GM23338 (cell line): ENCODE measurements around the gene MADCAM1. TPM values are rescaled to one million over a fixed set of nuclear protein-coding genes. Genes with fewer than 3 reads are reported as not detected.
A peak's percentile ranks its signal among the peaks of the same experiment; 100 is the strongest.

Experiments used
- ATAC-seq: fragments of 200-7000 bp; cut with Tn5 transposase; 3 replicates; pipeline ENCODE4 v1.9.1; 2020
- DNase-seq: peaks from one replicate; pipeline ENCODE4 v3.0.0-alpha.2; 2015; ENCODE audit warnings: low spot score
- H2AFZ ChIP-seq: fragments of 200-600 bp; sonication (generic); 2 replicates; pipeline ENCODE4 v1.8.0; 2016; ENCODE audit warnings: antibody characterized with exemption, mild to moderate bottlenecking, moderate library complexity
- H3F3A ChIP-seq: fragments of 200-600 bp; sonication (generic); replicated peaks from 2 replicates; pipeline ENCODE4 v1.8.0; 2017; ENCODE audit warnings: antibody characterized with exemption, mixed run types, low read depth
- H3K27ac ChIP-seq: fragments of 200-600 bp; sonication (generic); 2 replicates; pipeline ENCODE4 v1.6.1; 2016; ENCODE audit warnings: low read depth
- H3K27me3 ChIP-seq: fragments of 200-600 bp; sonication (generic); 2 replicates; pipeline ENCODE4 v1.8.0; 2016; ENCODE audit warnings: mild to moderate bottlenecking, mixed run types, moderate library complexity; ENCODE audit not compliant: insufficient read depth
- H3K36me3 ChIP-seq: fragments of 200-600 bp; sonication (generic); 2 replicates; pipeline ENCODE4 v1.8.0; 2016; ENCODE audit warnings: mild to moderate bottlenecking; ENCODE audit not compliant: insufficient read depth
- H3K4me1 ChIP-seq: fragments of 200-600 bp; sonication (generic); 2 replicates; pipeline ENCODE4 v1.8.0; 2016; ENCODE audit warnings: mild to moderate bottlenecking, moderate library complexity; ENCODE audit not compliant: insufficient read depth
- H3K4me2 ChIP-seq: fragments of 200-600 bp; sonication (generic); 2 replicates; pipeline ENCODE4 v1.7.1; 2017; ENCODE audit warnings: mixed run types
- H3K4me3 ChIP-seq: fragments of 200-600 bp; sonication (generic); 2 replicates; pipeline ENCODE4 v1.6.1; 2016; ENCODE audit warnings: mixed run types
- H3K79me2 ChIP-seq: fragments of 200-600 bp; sonication (generic); replicated peaks from 2 replicates; pipeline ENCODE4 v1.8.0; 2017; ENCODE audit warnings: mild to moderate bottlenecking; ENCODE audit not compliant: insufficient read depth
- H3K9me2 ChIP-seq: fragments of 200-600 bp; sonication (generic); 2 replicates; pipeline ENCODE4 v1.8.0; 2017; ENCODE audit not compliant: insufficient read depth
- H4K20me1 ChIP-seq: fragments of 200-600 bp; sonication (generic); replicated peaks from 2 replicates; pipeline ENCODE4 v1.8.0; 2017; ENCODE audit warnings: mild to moderate bottlenecking; ENCODE audit not compliant: insufficient read depth
- H3K27ac Mint-ChIP-seq: 2 replicates; pipeline ENCODE4 v1.8.0; 2020; ENCODE audit warnings: inconsistent platforms, mild to moderate bottlenecking, moderate library complexity, mixed read lengths
- H3K27me3 Mint-ChIP-seq: 3 replicates; pipeline ENCODE4 v1.8.0; 2022; ENCODE audit warnings: low read depth, mild to moderate bottlenecking, moderate library complexity, mixed read lengths, inconsistent platforms; ENCODE audit not compliant: insufficient read depth, poor library complexity
- H3K36me3 Mint-ChIP-seq: 3 replicates; pipeline ENCODE4 v1.8.0; 2021; ENCODE audit warnings: low read depth, mild to moderate bottlenecking, inconsistent platforms, moderate library complexity, mixed read lengths
- H3K4me1 Mint-ChIP-seq: 3 replicates; pipeline ENCODE4 v1.8.0; 2020; ENCODE audit warnings: mild to moderate bottlenecking, inconsistent platforms, mixed read lengths
- H3K4me3 Mint-ChIP-seq: 3 replicates; pipeline ENCODE4 v1.8.0; 2021; ENCODE audit warnings: moderate library complexity, mild to moderate bottlenecking, inconsistent platforms, mixed read lengths
- H3K9me3 Mint-ChIP-seq: 3 replicates; pipeline ENCODE4 v1.8.0; 2020; ENCODE audit warnings: moderate library complexity, mild to moderate bottlenecking, inconsistent platforms, mixed read lengths
- CTCF ChIP-seq, 2 experiments: fragments of 200-600 bp in 1 of 2; sonication (generic) in 1 of 2; conservative IDR thresholded peaks; 2 replicates each; pipeline versions ENCODE4 v1.5.1 to v1.6.1; 2016 to 2017; ENCODE audit warnings: antibody characterized with exemption in 2 of 2, low read depth in 2 of 2, mild to moderate bottlenecking in 2 of 2, moderate library complexity in 1 of 2
- EZH2phosphoT487 ChIP-seq: fragments of 200-600 bp; sonication (generic); IDR thresholded peaks from one replicate; pipeline ENCODE4 v1.8.1; 2018; ENCODE audit warnings: antibody characterized with exemption; ENCODE audit not compliant: unreplicated experiment
- JUNB ChIP-seq: IDR thresholded peaks from one replicate; pipeline ENCODE4 v1.6.1; 2016; ENCODE audit warnings: antibody characterized with exemption; ENCODE audit not compliant: unreplicated experiment
- NANOG ChIP-seq: IDR thresholded peaks from 2 replicates; pipeline ENCODE4 v1.6.1; 2016; ENCODE audit warnings: antibody characterized with exemption, borderline replicate concordance
- POLR2AphosphoS5 ChIP-seq: IDR thresholded peaks from 2 replicates; pipeline ENCODE4 v1.6.1; 2016; ENCODE audit warnings: antibody characterized with exemption, low read depth
- STAT1 ChIP-seq: IDR thresholded peaks from one replicate; pipeline ENCODE4 v1.6.1; 2016; ENCODE audit warnings: antibody characterized with exemption; ENCODE audit not compliant: unreplicated experiment
- ZNF331 ChIP-seq: fragments of 250-450 bp; sonication (Bioruptor Pico); IDR thresholded peaks from 2 replicates; pipeline ENCODE4 v1.5.0; 2020; ENCODE audit warnings: low read depth, mild to moderate bottlenecking, moderate library complexity
- ZNF462 ChIP-seq: fragments of 250-450 bp; sonication (Bioruptor Pico); IDR thresholded peaks from 2 replicates; pipeline ENCODE4 v1.5.0; 2020; ENCODE audit warnings: mild to moderate bottlenecking, moderate library complexity
- polyA plus RNA-seq: library from polyadenylated mRNA; unstranded; fragments of >200 nt; fragmentation: Nextera tagmentation; extraction: Ambion mirVana; gene quantifications from 2 replicates; pipeline ENCODE4 v1.2.1, GENCODE V29; 2016
- total RNA-seq: library from RNA; depleted of rRNA; stranded (reverse); fragments of >200 nt; shearing (Covaris generic); gene quantifications from 2 replicates; pipeline ENCODE4 v1.2.3, GENCODE V29; 2014
- TF ChIP-seq, protein P1 (sequence below): IDR thresholded peaks from 2 replicates; pipeline ENCODE4 v1.6.1; 2016; ENCODE audit warnings: antibody characterized with exemption

Gene MADCAM1
- total and polyA plus RNA-seq, 2 experiments from 2014 or later, result 2.1 to 2.5 TPM

DNA sequence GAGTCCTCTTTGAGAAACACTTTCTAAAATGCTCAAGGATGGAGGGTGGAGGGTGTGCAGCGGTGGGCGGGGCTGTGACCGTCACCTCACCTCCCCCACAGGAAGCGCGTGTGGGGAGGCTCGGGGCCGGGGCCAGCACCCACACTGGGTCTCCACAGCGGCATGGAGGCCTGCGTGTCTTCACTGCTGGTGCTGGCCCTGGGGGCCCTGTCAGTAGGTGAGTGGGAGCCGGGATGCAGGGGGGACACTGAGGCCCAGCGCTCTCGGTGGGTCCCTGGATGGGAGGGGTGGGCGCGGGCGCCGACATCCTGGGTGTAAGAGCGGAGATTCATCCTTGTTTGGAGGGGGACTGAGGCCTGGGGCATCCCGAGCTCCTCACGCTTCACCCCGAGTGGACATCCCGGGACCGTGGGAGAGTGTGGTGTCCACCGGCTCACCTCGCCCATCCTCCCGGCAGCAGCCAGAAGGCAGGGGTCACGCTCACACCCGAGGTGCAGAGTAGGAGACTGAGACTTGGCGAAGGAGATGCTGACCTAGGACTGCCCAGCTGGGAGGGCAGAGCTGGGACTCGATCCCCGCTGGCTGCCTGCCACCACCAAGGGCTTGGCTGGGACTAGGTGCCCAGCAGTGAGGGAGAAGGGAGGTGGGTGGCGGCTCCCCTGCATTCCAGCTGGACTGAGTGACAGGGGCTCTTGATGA lies 47.8 kb downstream of the MADCAM1 start, which contains the start of gene GZMM:
Gene GZMM (plus strand): TSS at position 144 of the 699 bp plus-strand sequence. CDS start 19 bp downstream, at position 163.
- Histone ChIP-seq H3F3A (0 out of 2 replicates have a peak, but pooled peaks cover 9% of the 10 kb centered on the region), H3K4me2 (no peak within 1 kb of the TSS), H3K4me3 (no peak within 1 kb of the TSS), H2AFZ (no peak within 1 kb of the TSS), H3K79me2 (no peaks in the 10 kb centered on the region), H3K9me2 (no peaks in the 10 kb centered on the region), H3K36me3 (no peaks in the 10 kb centered on the region), H4K20me1 (no peaks in the 10 kb centered on the region; the same call in none of the 2 replicates), H3K4me1 (no peaks in the 10 kb centered on the region), H3K27ac (no peak within 1 kb of the TSS), H3K27me3 (no peaks in the 10 kb centered on the region)
- ATAC-seq, result peak; percentile 22; the same call in 2 of the 3 replicates
- Mint-ChIP-seq H3K27me3 (no peaks in the 10 kb centered on the region), H3K4me1 (no peaks in the 10 kb centered on the region; the same call in 2 of the 3 replicates), H3K4me3 (no peak within 1 kb of the TSS), H3K9me3 (no peaks in the 10 kb centered on the region), H3K36me3 (peaks cover 7% of the 10 kb centered on the region; the same call in 2 of the 3 replicates), H3K27ac (no peak within 1 kb of the TSS)
- no peak for TF ChIP-seq STAT1
- no peak for TF ChIP-seq EZH2phosphoT487
- no peak for TF ChIP-seq NANOG
- TF ChIP-seq, protein P1, sequence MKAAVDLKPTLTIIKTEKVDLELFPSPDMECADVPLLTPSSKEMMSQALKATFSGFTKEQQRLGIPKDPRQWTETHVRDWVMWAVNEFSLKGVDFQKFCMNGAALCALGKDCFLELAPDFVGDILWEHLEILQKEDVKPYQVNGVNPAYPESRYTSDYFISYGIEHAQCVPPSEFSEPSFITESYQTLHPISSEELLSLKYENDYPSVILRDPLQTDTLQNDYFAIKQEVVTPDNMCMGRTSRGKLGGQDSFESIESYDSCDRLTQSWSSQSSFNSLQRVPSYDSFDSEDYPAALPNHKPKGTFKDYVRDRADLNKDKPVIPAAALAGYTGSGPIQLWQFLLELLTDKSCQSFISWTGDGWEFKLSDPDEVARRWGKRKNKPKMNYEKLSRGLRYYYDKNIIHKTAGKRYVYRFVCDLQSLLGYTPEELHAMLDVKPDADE, result no peak
- TF ChIP-seq CTCF (conservative IDR thresholded peaks at IDR 0.05; ENCODE audit: low read depth in 2 of 2), result no peak
- 0 out of 2 replicates have a peak, but pooled peaks have one; percentile 9 for TF ChIP-seq POLR2AphosphoS5
- TF ChIP-seq ZNF331, result no peak
- DNase-seq, result no peak

GRCh38 chr19:547117-547516 lies 50.8 kb downstream of the MADCAM1 start:
- Mint-ChIP-seq H3K4me1 (peaks cover 3% of the 10 kb centered on the region; the same call in 1 of the 3 replicates), H3K36me3 (peaks cover 7% of the 10 kb centered on the region; the same call in 2 of the 3 replicates), H3K4me3 (no peak overlapping the region), H3K27ac (no peak overlapping the region), H3K27me3 (peaks cover 7% of the 10 kb centered on the region), H3K9me3 (no peaks in the 10 kb centered on the region)
- Histone ChIP-seq H3K9me2 (no peaks in the 10 kb centered on the region), H3K4me3 (no peak overlapping the region), H3K4me1 (no peaks in the 10 kb centered on the region), H3K36me3 (no peaks in the 10 kb centered on the region), H3K79me2 (no peaks in the 10 kb centered on the region), H2AFZ (no peak overlapping the region), H3K27ac (no peak overlapping the region), H3F3A (0 out of 2 replicates have a peak, but pooled peaks cover 9% of the 10 kb centered on the region), H3K4me2 (no peak overlapping the region), H3K27me3 (no peaks in the 10 kb centered on the region), H4K20me1 (no peaks in the 10 kb centered on the region; the same call in none of the 2 replicates)
- ATAC-seq (no peak), DNase-seq (no peak)
- TF ChIP-seq ZNF462 (no peak), JUNB (no peak), STAT1 (no peak), EZH2phosphoT487 (no peak), CTCF (conservative IDR thresholded peaks at IDR 0.05; ENCODE audit: low read depth in 2 of 2) (no peak)
